Peyer's patch (tissue), 4 donors: Measurements from ENCODE around the gene PSTPIP2. TPM values are rescaled to one million over a fixed set of nuclear protein-coding genes. Genes with fewer than 3 reads are reported as not detected.
A peak's percentile ranks its signal among the peaks of the same experiment; 100 is the strongest.
"Not testable (repeated sequence)": the region's sequence is repeated elsewhere in the genome, so short reads cannot be mapped to it uniquely, and the experiment has no call there.

Source experiments
- DNase-seq, 3 donors: peaks; one replicate each; pipeline ENCODE4 v3.0.0-alpha.2; 2017 to 2019
- H3K27ac ChIP-seq, 4 donors: fragments of 200-600 bp; sonication (generic); one replicate each; pipeline ENCODE4 v1.5.1; 2016 to 2019
- H3K27me3 ChIP-seq, 2 donors: fragments of 200-600 bp; sonication (generic); one replicate each; pipeline ENCODE4 v1.5.1; 2019
- H3K36me3 ChIP-seq, 3 donors: fragments of 200-600 bp; sonication (generic); one replicate each; pipeline ENCODE4 v1.5.1; 2016 to 2019
- H3K4me1 ChIP-seq, 4 donors: fragments of 200-600 bp; sonication (generic); one replicate each; pipeline ENCODE4 v1.5.1; 2016 to 2019
- H3K4me3 ChIP-seq, 4 donors: fragments of 200-600 bp; sonication (generic); 1 replicate in 3 of 4; 2 replicates in 1 of 4; pipeline ENCODE4 v1.5.1; 2016 to 2019; ENCODE audit warnings: mild to moderate bottlenecking in 1 of 4
- H3K9me3 ChIP-seq, 4 donors: fragments of 200-600 bp; sonication (generic); one replicate each; pipeline ENCODE4 v1.5.1; 2016 to 2019; ENCODE audit warnings: mild to moderate bottlenecking in 1 of 4
- CTCF ChIP-seq, 6 experiments: fragments of 450-650 bp in 4 of 6; fragments of 200-600 bp in 2 of 6; sonication (generic) in 1 of 6; IDR thresholded peaks; one replicate each; pipeline ENCODE4 v1.5.1; 2017 to 2019; ENCODE audit warnings: antibody characterized with exemption in 6 of 6, mild to moderate bottlenecking in 3 of 6, moderate library complexity in 1 of 6
- POLR2A ChIP-seq, 2 donors: fragments of 450-650 bp; IDR thresholded peaks; one replicate each; pipeline ENCODE4 v1.5.1; 2017; ENCODE audit warnings: antibody characterized with exemption in 2 of 2, mild to moderate bottlenecking in 2 of 2, moderate library complexity in 2 of 2
- total RNA-seq, 4 donors: library from RNA; depleted of rRNA; stranded (reverse); fragments of >200 nt; gene quantifications; one replicate each; pipeline ENCODE4 v1.1.0, GENCODE V29; 2016

PSTPIP2 gene
- total RNA-seq, 4 donors from 2014 or later = 3.5 to 17.3 (median 7.3) TPM

- Histone ChIP-seq H3K4me1 (peaks cover 0 to 8% (median 0%) of the 10 kb centered on the region in 4 donors), H3K27ac (peak overlapping the region in 2 of 4 donors; percentile 18 to 22), H3K36me3 (no peaks in the 10 kb centered on the region), H3K9me3 (no peaks in the 10 kb centered on the region), H3K27me3 (no peaks in the 10 kb centered on the region), H3K4me3 (no peak overlapping the region)
- no peak for TF ChIP-seq CTCF (IDR thresholded peaks at IDR 0.05)
- no peak for TF ChIP-seq POLR2A (IDR thresholded peaks at IDR 0.05)
- no peak for DNase-seq
Measured at GRCh38 chr18:45962866-45963265, 109.2 kb downstream of the PSTPIP2 start.

- no peaks in the 10 kb centered on the region for H3K27me3 ChIP-seq
- H3K27ac ChIP-seq = peak overlapping the region in 1 of 4 donors; percentile 18
- TF ChIP-seq POLR2A (IDR thresholded peaks at IDR 0.05) (no peak), CTCF (IDR thresholded peaks at IDR 0.05) (no peak)
- peaks cover 0 to 8% (median 0%) of the 10 kb centered on the region in 4 donors for H3K4me1 ChIP-seq
- DNase-seq = no peak
- H3K9me3 ChIP-seq = no peaks in the 10 kb centered on the region
- no peaks in the 10 kb centered on the region for H3K36me3 ChIP-seq
- H3K4me3 ChIP-seq = no peak overlapping the region
Measured at GRCh38 chr18:45962461-45962860, 109.6 kb downstream of the PSTPIP2 start.

GRCh38 chr18:45959484-45959883 lies 112.6 kb downstream of the PSTPIP2 start:
- H3K9me3 ChIP-seq, H3K4me1 ChIP-seq, H3K27ac ChIP-seq, DNase-seq, H3K27me3 ChIP-seq, H3K4me3 ChIP-seq: not testable (repeated sequence)
- H3K36me3 ChIP-seq = peaks cover 0 to 13% (median 0%) of the 10 kb centered on the region in 3 donors

GRCh38 chr18:45958730-45959129 lies 113.3 kb downstream of the PSTPIP2 start:
- Histone ChIP-seq H3K27ac (no peak overlapping the region), H3K36me3 (peaks cover 0 to 21% (median 0%) of the 10 kb centered on the region in 3 donors), H3K4me1 (no peaks in the 10 kb centered on the region), H3K9me3 (no peaks in the 10 kb centered on the region), H3K4me3 (no peak overlapping the region), H3K27me3 (no peaks in the 10 kb centered on the region)
- TF ChIP-seq CTCF (IDR thresholded peaks at IDR 0.05) (no peak), POLR2A (IDR thresholded peaks at IDR 0.05) (no peak)
- no peak for DNase-seq

- H3K27ac ChIP-seq = no peak overlapping the region
- peaks cover 0 to 28% (median 0%) of the 10 kb centered on the region in 3 donors for H3K36me3 ChIP-seq
- no peak for DNase-seq
- no peaks in the 10 kb centered on the region for H3K4me1 ChIP-seq
- no peak overlapping the region for H3K4me3 ChIP-seq
- no peaks in the 10 kb centered on the region for H3K27me3 ChIP-seq
- no peak for TF ChIP-seq CTCF (IDR thresholded peaks at IDR 0.05)
- no peak for TF ChIP-seq POLR2A (IDR thresholded peaks at IDR 0.05)
- H3K9me3 ChIP-seq = no peaks in the 10 kb centered on the region
Measured at GRCh38 chr18:45958027-45958426, 114.0 kb downstream of the PSTPIP2 start.

- peaks cover 0 to 37% (median 0%) of the 10 kb centered on the region in 3 donors for H3K36me3 ChIP-seq
- H3K27me3 ChIP-seq = no peaks in the 10 kb centered on the region
- H3K4me1 ChIP-seq = no peaks in the 10 kb centered on the region
- DNase-seq = no peak
- no peak overlapping the region for H3K4me3 ChIP-seq
- TF ChIP-seq POLR2A (IDR thresholded peaks at IDR 0.05) (no peak), CTCF (IDR thresholded peaks at IDR 0.05) (no peak)
- H3K9me3 ChIP-seq = no peaks in the 10 kb centered on the region
- no peak overlapping the region for H3K27ac ChIP-seq
Measured at GRCh38 chr18:45957100-45957499, 115.0 kb downstream of the PSTPIP2 start.
